Liver (tissue), 9 donors: ENCODE results near the gene CYB561D2. TPM values are rescaled to one million over a fixed set of nuclear protein-coding genes. Genes with fewer than 3 reads are reported as not detected.

ENCODE experiments used
- DNase-seq: peaks from one replicate; pipeline ENCODE4 v3.0.0-alpha.2; 2017; ENCODE audit warnings: low spot score
- H3K27ac ChIP-seq, 2 donors: one replicate each; pipeline ENCODE4 v1.7.0; 2013; ENCODE audit warnings: inconsistent platforms in 2 of 2, low read length in 2 of 2, control low read depth in 1 of 2, low read depth in 1 of 2, mild to moderate bottlenecking in 1 of 2
- H3K27me3 ChIP-seq, 4 donors: one replicate each; pipeline versions ENCODE4 v1.6.1 to v1.7.0; 2013; ENCODE audit warnings: low read length in 3 of 4, inconsistent platforms in 1 of 4, mild to moderate bottlenecking in 1 of 4, moderate library complexity in 1 of 4; ENCODE audit not compliant: control insufficient read depth in 4 of 4, insufficient read depth in 4 of 4
- H3K36me3 ChIP-seq, 4 donors: one replicate each; pipeline versions ENCODE4 v1.6.1 to v1.7.0; 2013; ENCODE audit warnings: low read length in 3 of 4, mild to moderate bottlenecking in 3 of 4, low read depth in 1 of 4, moderate library complexity in 1 of 4; ENCODE audit not compliant: control insufficient read depth in 4 of 4, insufficient read depth in 3 of 4
- H3K4me1 ChIP-seq, 4 donors: one replicate each; pipeline versions ENCODE4 v1.6.1 to v1.7.0; 2013; ENCODE audit warnings: low read length in 3 of 4, mild to moderate bottlenecking in 3 of 4, moderate library complexity in 1 of 4; ENCODE audit not compliant: control insufficient read depth in 4 of 4, insufficient read depth in 4 of 4
- H3K4me3 ChIP-seq, 3 donors: one replicate each; pipeline versions ENCODE4 v1.6.1 to v1.7.0; 2013; ENCODE audit warnings: low read length in 3 of 3, control low read depth in 1 of 3, low read depth in 1 of 3, mild to moderate bottlenecking in 1 of 3
- H3K9ac ChIP-seq, 2 donors: one replicate each; pipeline ENCODE4 v1.7.0; 2013; ENCODE audit warnings: low read length in 2 of 2, mild to moderate bottlenecking in 2 of 2, moderate library complexity in 2 of 2, control low read depth in 1 of 2, low read depth in 1 of 2
- H3K9me3 ChIP-seq, 4 donors: one replicate each; pipeline versions ENCODE4 v1.6.1 to v1.7.0; 2013; ENCODE audit warnings: low read length in 3 of 4; ENCODE audit not compliant: control insufficient read depth in 4 of 4
- ATF3 ChIP-seq: IDR thresholded peaks from 2 replicates; pipeline ENCODE4 v1.6.1; 2016; ENCODE audit warnings: antibody characterized with exemption
- CTCF ChIP-seq: fragments of 150-350 bp; IDR thresholded peaks from 2 replicates; pipeline ENCODE4 v1.5.1; 2017; ENCODE audit warnings: improper control_type of control experiment, low read depth, low read length; ENCODE audit not compliant: missing input control
- EGR1 ChIP-seq, 2 donors: IDR thresholded peaks; 2 replicates each; pipeline ENCODE4 v1.6.1; 2016 to 2018; ENCODE audit warnings: antibody characterized with exemption in 2 of 2, low read depth in 2 of 2
- FOXA1 ChIP-seq: IDR thresholded peaks from 2 replicates; pipeline ENCODE4 v1.6.1; 2016; ENCODE audit warnings: antibody characterized with exemption
- FOXA2 ChIP-seq: IDR thresholded peaks from 2 replicates; pipeline ENCODE4 v1.6.1; 2016; ENCODE audit warnings: antibody characterized with exemption
- GABPA ChIP-seq, 2 donors: IDR thresholded peaks in 1 of 2; conservative IDR thresholded peaks in 1 of 2; 2 replicates each; pipeline ENCODE4 v1.6.1; 2016; ENCODE audit warnings: antibody characterized with exemption in 2 of 2, mild to moderate bottlenecking in 1 of 2, moderate library complexity in 1 of 2
- HNF4A ChIP-seq, 2 donors: conservative IDR thresholded peaks; 2 replicates each; pipeline ENCODE4 v1.6.1; 2016; ENCODE audit warnings: antibody characterized with exemption in 2 of 2, mild to moderate bottlenecking in 2 of 2
- HNF4G ChIP-seq: IDR thresholded peaks from 2 replicates; pipeline ENCODE4 v1.6.1; 2016; ENCODE audit warnings: antibody characterized with exemption
- JUND ChIP-seq, 2 donors: IDR thresholded peaks; 2 replicates each; pipeline ENCODE4 v1.6.1; 2016; ENCODE audit warnings: antibody characterized with exemption in 2 of 2
- MAX ChIP-seq: IDR thresholded peaks from 2 replicates; pipeline ENCODE4 v1.6.1; 2016; ENCODE audit warnings: antibody characterized with exemption
- NR2F2 ChIP-seq: IDR thresholded peaks from 2 replicates; pipeline ENCODE4 v1.6.1; 2016; ENCODE audit warnings: antibody characterized with exemption
- REST ChIP-seq: IDR thresholded peaks from 2 replicates; pipeline ENCODE4 v1.6.1; 2016; ENCODE audit warnings: antibody characterized with exemption, mild to moderate bottlenecking
- RXRA ChIP-seq, 2 donors: IDR thresholded peaks; 2 replicates each; pipeline ENCODE4 v1.6.1; 2017 to 2018; ENCODE audit warnings: antibody characterized with exemption in 2 of 2, mild to moderate bottlenecking in 1 of 2
- SP1 ChIP-seq: IDR thresholded peaks from 2 replicates; pipeline ENCODE4 v1.6.1; 2018; ENCODE audit warnings: antibody characterized with exemption, mild to moderate bottlenecking
- TAF1 ChIP-seq: conservative IDR thresholded peaks from 2 replicates; pipeline ENCODE4 v1.6.1; 2016; ENCODE audit warnings: antibody characterized with exemption, mild to moderate bottlenecking
- YY1 ChIP-seq: IDR thresholded peaks from 2 replicates; pipeline ENCODE4 v1.6.1; 2016; ENCODE audit warnings: antibody characterized with exemption, mild to moderate bottlenecking
- ZBTB33 ChIP-seq: IDR thresholded peaks from 2 replicates; pipeline ENCODE4 v1.6.1; 2016; ENCODE audit warnings: antibody characterized with exemption
- WGBS: extraction: QIAGEN DNeasy Blood & Tissue Kit; methylation state at CpG from one replicate; pipeline ENCODE4 v1.1.7; 2013; 5-methylcytosine and 5-hydroxymethylcytosine counted together
- polyA plus RNA-seq, 2 donors: library from polyadenylated mRNA; stranded (reverse) in 1 of 2; unstranded in 1 of 2; fragments of 200-250 nt in 1 of 2; fragments of >200 nt in 1 of 2; fragmentation: Nextera tagmentation in 1 of 2; extraction: Ambion mirVana in 1 of 2; gene quantifications; one replicate each; pipeline versions ENCODE4 v1.2.1 to v1.2.3, GENCODE V29; 2013 to 2015
- total RNA-seq, 2 donors: library from RNA; depleted of rRNA; stranded (reverse); fragments of >200 nt; gene quantifications; one replicate each; pipeline ENCODE4 v1.2.3, GENCODE V29; 2014
- donor health status: healthy.
- donor health status: healthy.
- donor health status: healthy.
- donor health status: healthy.
- donor health status: healthy.

Gene CYB561D2
- total and polyA plus RNA-seq, 4 donors = 12.3 to 28.2 (median 22.1) TPM

GRCh38 chr3:50345586-50346234, 5.0 kb upstream of the CYB561D2 start, which contains the start of gene ZMYND10:
Gene ZMYND10 (minus strand): TSS chr3:50345732. CDS start chr3:50345579, 153 bp downstream.
- Histone ChIP-seq H3K9me3 (no peaks in the 10 kb centered on the region), H3K4me3 (peak within 1 kb of the TSS in 1 of 3 donors; percentile 23), H3K36me3 (peaks cover 0 to 9% (median 0%) of the 10 kb centered on the region in 4 donors), H3K27me3 (no peaks in the 10 kb centered on the region), H3K9ac (no peak within 1 kb of the TSS), H3K4me1 (peaks cover 13 to 40% (median 25%) of the 10 kb centered on the region in 4 donors), H3K27ac (no peak within 1 kb of the TSS)
- TF ChIP-seq FOXA1 = no peak
- TF ChIP-seq GABPA (IDR thresholded peaks at IDR 0.05 in 1 of 2, conservative IDR thresholded peaks at IDR 0.05 in 1 of 2) = no peak
- no peak for TF ChIP-seq MAX
- TF ChIP-seq RXRA (IDR thresholded peaks at IDR 0.05) = no peak
- no peak for TF ChIP-seq NR2F2
- TF ChIP-seq ATF3 = no peak
- no peak for TF ChIP-seq FOXA2
- TF ChIP-seq EGR1 (IDR thresholded peaks at IDR 0.05; ENCODE audit: low read depth in 2 of 2) = no peak
- no peak for TF ChIP-seq REST
- no peak for TF ChIP-seq CTCF
- TF ChIP-seq HNF4A (conservative IDR thresholded peaks at IDR 0.05) = no peak
- no peak for TF ChIP-seq HNF4G
- no peak for TF ChIP-seq YY1
- TF ChIP-seq SP1 = no peak
- TF ChIP-seq JUND (IDR thresholded peaks at IDR 0.05) = no peak
- no peak for TF ChIP-seq ZBTB33
- no peak for TF ChIP-seq TAF1
- DNase-seq = peak; percentile 80
- 18% methylated on average over 45 of the region's 45 CpGs for WGBS
